ENCODE measurements around the gene INSYN1.

GRCh38 chr15:73718694-73719093, 34.5 kb downstream of the INSYN1 start:
- no peak for TF ChIP-seq POLR2A (IDR thresholded peaks at IDR 0.05; ENCODE audit: low read length)
- no peak for TF ChIP-seq GATA1 (IDR thresholded peaks at IDR 0.05; ENCODE audit: low read depth, low read length)
